WTC11 (cell line): ENCODE results near the gene MYO3A. TPM values are rescaled to one million over a fixed set of nuclear protein-coding genes. Genes with fewer than 3 reads are reported as not detected.

Experiments
- ATF6 ChIP-seq: sonication (generic); formaldehyde crosslinking; IDR thresholded peaks from 2 replicates; pipeline ENCODE4 v1.8.1; 2023; ENCODE audit warnings: mild to moderate bottlenecking, missing genetic modification reagents
- IRF1 ChIP-seq: sonication (generic); formaldehyde crosslinking; IDR thresholded peaks from 2 replicates; pipeline ENCODE4 v1.8.0; 2023; ENCODE audit warnings: missing genetic modification reagents
- NFE2L1 ChIP-seq: sonication (generic); formaldehyde crosslinking; IDR thresholded peaks from 2 replicates; pipeline ENCODE4 v1.8.1; 2023; ENCODE audit warnings: missing genetic modification reagents
- total RNA-seq: library from RNA; stranded (reverse); gene quantifications from 3 replicates; pipeline ENCODE4 v1.2.3, GENCODE V29; 2021

The MYO3A gene
- total RNA-seq, 1 experiment from 2014 or later = 3.7 TPM

- no peak for TF ChIP-seq IRF1
- TF ChIP-seq NFE2L1 (CRISPR knock-in tag) = no peak
- no peak for TF ChIP-seq ATF6
These were observed 325.3 kb downstream of the MYO3A start (continued) for GRCh38 chr10:26259341-26259740.
